Stimulated activated CD4-positive, alpha-beta T cell treated with anti-CD3 and anti-CD28 coated beads, Interleukin-1b, Interleukin-23, amount 100 ng/mL, for 48 hours (primary cell): ENCODE results near the gene NTRK1.

Experiments
- DNase-seq: peaks from one replicate; pipeline ENCODE4 v3.0.0-alpha.2; 2020

Gene NTRK1

GRCh38 chr1:156883919-156884318 is 23.3 kb downstream of the NTRK1 start:
- no peak for DNase-seq

- no peak for DNase-seq
These were observed 24.0 kb downstream of the NTRK1 start for GRCh38 chr1:156884560-156885184.

DNA sequence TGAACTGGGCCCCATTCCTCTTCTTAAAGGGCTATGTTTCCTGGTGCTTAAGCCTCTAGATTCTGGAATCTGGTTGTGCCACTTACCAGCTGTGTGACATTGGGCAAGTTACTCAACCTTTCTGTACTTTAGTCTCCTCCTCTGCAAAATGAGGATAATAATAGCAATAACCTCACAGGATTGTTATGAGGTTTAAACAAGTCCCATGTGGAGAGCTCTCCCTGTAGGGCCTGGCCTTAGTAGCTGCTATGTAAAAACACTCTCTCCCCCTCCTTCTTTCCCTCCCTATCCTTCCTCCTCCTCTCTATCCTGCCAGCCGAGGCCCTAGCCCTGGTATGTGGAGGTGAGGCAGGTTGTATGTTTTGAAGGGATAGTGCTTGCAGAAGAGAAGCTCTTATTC is 24.6 kb downstream of the NTRK1 start:
- DNase-seq = no peak

- no peak for DNase-seq
These were observed 25.3 kb downstream of the NTRK1 start for GRCh38 chr1:156885880-156886355.

- no peak for DNase-seq
These were observed 26.1 kb downstream of the NTRK1 start for GRCh38 chr1:156886583-156887281.

GRCh38 chr1:156887317-156887716 is 26.7 kb downstream of the NTRK1 start:
- DNase-seq = no peak

- no peak for DNase-seq
These were observed 27.1 kb downstream of the NTRK1 start for GRCh38 chr1:156887734-156888133.

DNA sequence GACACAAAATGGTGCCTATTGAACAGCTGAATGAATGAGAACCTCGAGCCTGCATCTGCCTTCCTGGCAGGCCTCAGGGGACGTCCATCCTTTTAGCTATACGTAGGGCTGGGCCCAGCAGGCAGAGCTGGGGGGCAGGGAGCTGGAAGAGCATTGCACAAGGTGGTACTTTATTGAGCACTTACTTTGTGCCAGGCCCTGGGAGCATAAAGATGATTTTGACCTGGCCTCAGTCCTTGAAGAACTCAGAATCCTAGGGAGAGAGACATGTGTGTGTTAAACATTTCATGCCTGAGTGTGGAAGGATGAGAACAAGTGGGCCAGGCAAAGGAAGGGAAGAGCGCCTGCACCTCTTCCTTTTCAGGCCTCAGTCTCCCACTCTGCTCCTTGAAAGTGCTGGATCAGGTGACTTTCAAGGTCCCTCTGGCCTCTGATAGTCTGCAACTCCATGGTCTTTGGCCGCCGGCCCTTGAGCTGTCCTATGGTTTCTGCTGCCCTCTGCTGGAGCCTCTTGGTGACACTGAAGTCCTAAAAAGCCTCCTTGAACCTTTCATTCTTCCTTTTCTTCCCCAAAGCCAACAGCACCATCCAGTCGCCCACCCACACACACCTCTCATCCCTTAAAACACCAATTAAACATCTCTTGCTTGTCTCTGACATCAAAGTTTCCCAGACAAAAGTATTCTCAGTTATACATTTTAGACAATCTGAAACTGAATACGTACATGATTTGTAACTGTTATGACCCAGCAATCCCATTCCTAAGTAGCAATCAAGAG is 29.3 kb downstream of the NTRK1 start:
- peak; percentile 47 for DNase-seq

GRCh38 chr1:156892190-156893047 is 31.8 kb downstream of the NTRK1 start:
- DNase-seq = peak; percentile 87

DNA sequence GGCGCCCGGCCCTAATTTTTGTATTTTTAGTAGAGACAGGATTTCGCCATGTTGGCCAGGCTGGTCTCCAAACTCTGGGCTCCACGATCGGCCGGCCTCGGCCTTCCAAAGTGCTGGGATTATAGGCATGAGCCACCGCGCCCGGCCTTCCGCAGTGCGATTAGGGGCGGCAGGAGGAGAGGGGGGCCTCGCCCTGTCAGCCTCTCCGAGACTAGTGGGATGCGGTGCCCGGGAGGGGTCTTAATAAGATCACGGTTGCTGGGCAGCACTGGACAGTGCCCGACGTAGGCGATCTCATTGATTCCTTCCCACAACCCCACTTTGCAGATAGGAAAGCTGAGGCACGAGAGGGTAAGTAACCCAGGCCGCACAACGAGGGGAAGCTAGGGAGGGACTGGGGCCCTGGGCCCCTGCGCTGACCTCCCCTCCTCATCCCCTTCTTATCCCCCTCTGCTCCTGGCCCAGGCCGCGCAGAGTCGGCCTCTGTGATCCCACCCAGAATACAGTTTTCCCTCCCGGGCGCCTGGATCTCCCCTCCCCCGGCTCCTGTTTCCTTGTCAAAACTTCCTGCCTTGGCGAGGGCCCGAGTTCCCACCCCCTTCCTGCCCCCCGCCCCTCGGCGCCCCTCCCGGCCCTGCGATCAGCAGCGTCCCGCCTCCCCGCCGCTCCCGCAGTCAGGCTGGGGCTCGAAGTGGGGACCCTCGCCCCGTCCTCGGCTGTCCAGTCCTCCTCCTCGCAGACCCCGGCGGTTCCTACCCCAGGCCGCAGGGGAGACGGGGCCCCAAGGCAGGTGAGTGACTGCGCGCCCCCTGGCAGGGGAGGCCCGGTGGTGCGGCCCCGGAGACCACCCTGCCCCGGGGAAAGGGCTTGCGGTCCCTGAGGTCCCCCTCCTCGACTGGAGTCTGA is 32.6 kb downstream of the NTRK1 start, which contains the start of gene PEAR1:
TSS of gene PEAR1 (plus strand) at position 671 of the 906 bp plus-strand sequence. CDS start 10,209 bp downstream, outside the sequence.
- DNase-seq = no peak

DNA sequence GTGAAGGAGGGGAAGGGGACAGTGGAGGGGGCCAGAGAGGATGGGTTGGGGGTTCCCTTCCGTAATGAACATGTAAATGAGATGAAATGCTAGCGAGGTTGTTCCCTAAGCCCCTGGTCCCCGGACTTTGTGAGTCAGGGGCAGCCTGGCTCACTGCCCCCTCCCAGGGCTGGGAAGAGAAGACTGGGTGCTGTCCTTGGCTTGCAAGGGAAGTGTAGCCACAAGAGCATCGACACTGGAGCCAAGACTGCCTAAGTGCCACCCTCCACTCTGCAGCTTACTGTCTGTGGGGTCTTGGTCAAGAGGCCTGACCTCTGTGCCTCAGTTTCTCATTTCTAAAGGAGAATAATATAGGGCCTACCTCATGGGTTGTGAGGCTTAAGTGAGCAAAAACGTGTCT is 33.3 kb downstream of the NTRK1 start:
- no peak for DNase-seq

GRCh38 chr1:156894711-156895454 is 34.2 kb downstream of the NTRK1 start:
- no peak for DNase-seq

GRCh38 chr1:156895455-156895812 is 34.8 kb downstream of the NTRK1 start:
- DNase-seq = no peak

GRCh38 chr1:156895927-156896326 is 35.3 kb downstream of the NTRK1 start:
- DNase-seq = no peak

GRCh38 chr1:156896490-156897033 is 35.9 kb downstream of the NTRK1 start:
- DNase-seq = no peak

- DNase-seq = no peak
These were observed 36.6 kb downstream of the NTRK1 start for GRCh38 chr1:156897078-156897825.

DNA sequence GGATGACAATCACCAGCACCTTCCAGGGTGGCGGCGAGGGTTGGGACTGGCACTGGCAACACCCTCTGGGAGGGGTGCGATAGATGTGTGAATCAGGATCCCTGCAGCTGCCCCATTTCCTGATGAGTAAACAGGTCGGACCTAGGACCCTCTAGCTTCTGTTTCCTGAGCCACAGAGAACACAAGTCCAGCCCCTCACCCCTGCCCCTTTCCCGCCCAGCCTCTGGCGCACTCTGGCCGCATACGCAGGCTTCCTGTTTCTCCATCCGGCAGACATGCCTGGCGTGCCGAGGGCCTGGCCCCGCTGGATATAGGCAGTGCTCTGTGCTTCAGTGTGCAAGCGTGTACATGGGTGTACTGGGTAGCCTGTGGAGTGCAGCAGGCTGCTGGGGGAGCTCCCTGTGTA is 37.5 kb downstream of the NTRK1 start:
- DNase-seq = no peak

DNA sequence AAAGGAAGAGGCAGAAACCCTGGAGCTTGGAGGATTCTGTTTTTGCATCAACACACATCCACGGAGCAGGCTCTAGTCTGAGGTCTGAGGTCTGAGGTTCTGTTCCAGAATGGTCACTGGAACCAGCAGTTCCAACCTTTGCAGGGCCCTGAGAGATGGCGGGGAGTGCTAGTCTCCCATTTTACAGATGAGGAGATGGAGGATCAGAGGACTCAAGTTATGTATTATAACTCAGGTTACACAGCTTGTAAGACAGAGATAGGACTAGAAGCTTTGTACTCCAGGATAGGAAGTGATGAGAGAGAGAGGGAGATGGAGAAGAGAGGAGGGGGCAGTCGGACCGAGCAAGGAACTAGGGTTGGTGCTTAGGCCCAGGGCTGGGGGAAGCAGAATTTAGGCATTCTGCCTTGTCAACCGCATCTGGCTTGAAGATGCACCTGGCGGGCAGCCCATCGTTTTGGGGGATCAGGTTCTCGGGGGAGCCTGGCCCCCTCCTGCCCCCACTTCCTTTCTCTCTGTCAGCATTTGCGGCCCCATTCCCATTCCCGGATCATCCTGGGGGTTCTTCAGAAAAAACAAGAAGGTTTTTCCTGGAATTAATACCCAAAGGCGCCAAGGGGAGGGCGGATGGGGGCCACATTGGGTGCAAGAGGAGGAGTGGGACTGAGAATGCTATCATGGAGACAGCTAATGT is 38.5 kb downstream of the NTRK1 start:
- DNase-seq = no peak
